ENCODE data around the gene PWP1.

Gene PWP1

DNA sequence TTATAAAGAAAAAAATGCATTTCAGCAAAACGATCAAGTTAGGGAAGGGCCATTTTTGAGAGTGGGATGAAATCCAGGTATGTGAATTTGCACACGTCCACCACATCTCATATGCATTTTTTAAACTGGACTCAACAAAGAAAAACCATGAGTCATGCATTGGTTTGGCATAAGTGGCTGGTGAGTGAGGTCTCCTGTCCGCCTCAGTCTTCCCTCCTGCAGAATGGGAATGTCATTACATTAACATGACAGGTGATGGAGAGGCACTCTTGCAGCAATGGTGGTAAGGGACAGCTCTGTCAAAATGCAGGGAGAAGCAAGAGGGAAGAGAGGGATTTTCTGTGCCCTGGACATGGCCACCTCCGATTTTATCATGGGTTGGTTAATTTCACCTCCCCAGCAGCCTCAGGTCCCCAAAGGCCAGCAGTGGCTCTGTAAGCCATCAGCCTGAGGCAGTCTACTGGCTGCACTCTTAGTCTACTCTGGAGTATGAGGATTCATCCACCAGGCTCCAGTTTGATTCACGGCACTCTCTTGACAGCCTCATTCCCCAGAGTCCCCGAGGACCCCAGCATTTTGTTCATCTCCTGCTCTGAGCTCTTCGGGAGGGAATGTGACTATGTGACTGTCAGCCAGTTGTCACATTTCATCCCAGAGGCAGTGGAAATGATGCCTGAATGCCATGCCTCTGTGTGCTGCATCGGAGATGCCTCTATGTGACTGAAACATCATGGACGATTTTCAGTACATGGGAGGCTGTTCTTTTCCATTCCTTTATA lies 17.1 kb upstream of the PWP1 start:
- no peak overlapping the region for H3K4me3 ChIP-seq (ENCODE audit: low read depth, low read length)
- TF ChIP-seq, protein P1, sequence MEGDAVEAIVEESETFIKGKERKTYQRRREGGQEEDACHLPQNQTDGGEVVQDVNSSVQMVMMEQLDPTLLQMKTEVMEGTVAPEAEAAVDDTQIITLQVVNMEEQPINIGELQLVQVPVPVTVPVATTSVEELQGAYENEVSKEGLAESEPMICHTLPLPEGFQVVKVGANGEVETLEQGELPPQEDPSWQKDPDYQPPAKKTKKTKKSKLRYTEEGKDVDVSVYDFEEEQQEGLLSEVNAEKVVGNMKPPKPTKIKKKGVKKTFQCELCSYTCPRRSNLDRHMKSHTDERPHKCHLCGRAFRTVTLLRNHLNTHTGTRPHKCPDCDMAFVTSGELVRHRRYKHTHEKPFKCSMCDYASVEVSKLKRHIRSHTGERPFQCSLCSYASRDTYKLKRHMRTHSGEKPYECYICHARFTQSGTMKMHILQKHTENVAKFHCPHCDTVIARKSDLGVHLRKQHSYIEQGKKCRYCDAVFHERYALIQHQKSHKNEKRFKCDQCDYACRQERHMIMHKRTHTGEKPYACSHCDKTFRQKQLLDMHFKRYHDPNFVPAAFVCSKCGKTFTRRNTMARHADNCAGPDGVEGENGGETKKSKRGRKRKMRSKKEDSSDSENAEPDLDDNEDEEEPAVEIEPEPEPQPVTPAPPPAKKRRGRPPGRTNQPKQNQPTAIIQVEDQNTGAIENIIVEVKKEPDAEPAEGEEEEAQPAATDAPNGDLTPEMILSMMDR (IDR thresholded peaks at IDR 0.05; ENCODE audit: low read depth, low read length) = no peak

DNA sequence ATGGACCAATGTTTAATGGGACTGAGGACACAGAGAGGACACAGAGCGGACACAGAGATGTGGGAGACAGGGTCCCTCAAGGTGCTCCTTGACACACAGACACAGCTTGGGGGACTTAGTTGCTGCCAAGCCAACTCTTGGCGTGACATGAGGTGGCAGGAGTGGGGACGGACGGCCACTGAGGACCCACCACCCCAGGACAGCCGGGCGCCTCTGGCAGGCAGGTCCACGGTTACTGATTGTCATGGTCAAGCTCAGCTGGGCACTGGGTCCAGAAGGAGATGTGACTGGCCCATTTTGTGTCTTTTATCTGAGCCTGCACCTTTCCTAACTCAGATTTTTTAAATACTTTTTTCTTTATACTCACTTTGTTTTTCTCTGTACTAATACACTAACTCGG lies 15.7 kb upstream of the PWP1 start:
- TF ChIP-seq, protein P1 (IDR thresholded peaks at IDR 0.05; ENCODE audit: low read depth, low read length) = no peak
- H3K4me3 ChIP-seq (ENCODE audit: low read depth, low read length) = no peak overlapping the region

DNA sequence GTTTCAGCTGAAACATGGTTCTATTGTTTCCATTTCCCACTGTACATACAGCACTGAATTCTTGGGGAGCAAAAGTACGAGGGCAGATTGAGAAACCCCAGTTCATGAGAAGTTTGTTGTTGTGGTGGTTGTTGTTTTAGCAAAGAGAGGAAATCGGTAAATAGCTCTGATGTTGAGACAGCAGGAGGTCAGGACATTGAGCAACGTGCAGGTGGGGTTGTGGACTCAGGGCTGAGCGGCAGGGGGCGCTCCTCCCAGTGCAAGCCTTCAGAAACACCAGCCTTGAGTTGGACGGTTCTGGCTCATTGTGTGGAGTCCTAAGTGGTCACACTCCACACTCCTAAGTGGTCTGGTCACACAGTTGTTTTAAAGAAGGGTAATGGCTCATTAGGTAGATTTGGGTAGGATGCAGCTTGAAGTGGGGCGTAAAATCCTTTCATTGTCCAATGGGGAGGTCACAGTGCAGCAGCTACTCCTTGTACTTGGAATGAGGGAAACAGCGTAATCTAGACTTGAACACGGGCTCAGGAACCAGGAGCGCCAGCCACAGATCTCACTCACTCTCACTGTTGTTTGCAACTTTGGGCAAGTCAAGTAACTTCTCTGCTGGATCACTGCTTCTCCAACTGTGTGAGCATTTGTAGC lies 14.5 kb upstream of the PWP1 start:
- TF ChIP-seq, protein P1 (IDR thresholded peaks at IDR 0.05; ENCODE audit: low read depth, low read length) = peak; percentile 84
- no peak overlapping the region for H3K4me3 ChIP-seq (ENCODE audit: low read depth, low read length)

DNA sequence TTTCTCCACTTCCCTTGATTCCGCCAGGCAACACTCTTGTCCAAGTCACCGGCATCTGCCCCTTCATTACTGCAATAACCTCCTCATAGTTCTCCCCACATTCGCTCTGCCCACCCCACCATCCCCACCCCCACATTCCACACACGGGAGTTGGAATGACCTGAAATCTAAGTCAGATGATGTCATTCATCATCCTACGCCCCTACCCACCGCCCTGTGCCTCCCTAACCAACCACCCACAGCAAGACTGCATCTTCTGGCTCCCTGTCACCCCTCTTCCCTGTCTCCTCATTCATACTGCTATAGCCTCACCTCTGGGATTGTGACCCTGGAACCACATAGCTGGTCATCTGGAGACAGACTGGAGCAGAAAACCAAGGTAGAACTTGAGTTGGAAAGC lies 7.9 kb upstream of the PWP1 start:
- H3K4me3 ChIP-seq (ENCODE audit: low read depth, low read length) = no peak overlapping the region
- TF ChIP-seq, protein P1 (IDR thresholded peaks at IDR 0.05; ENCODE audit: low read depth, low read length) = no peak

DNA sequence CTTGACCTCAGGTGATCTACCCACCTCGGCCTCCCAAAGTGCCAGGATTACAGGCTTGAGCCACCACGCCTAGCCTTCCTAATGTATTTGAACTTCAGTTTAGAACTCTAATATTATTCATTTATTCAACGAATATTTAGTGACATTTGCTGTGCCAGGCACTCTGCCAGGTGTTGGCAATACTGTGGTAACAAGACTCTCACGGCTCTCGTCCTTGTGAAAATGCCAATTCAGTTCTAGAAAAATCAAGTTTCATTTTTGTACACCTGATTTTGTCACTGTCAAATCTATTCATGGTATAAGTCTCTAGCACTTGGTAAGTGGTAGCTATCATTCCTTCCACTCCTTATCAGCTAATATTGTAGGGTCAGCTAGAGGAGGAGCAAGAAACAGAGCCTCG lies 6.3 kb upstream of the PWP1 start:
- H3K4me3 ChIP-seq (ENCODE audit: low read depth, low read length) = no peak overlapping the region
- TF ChIP-seq, protein P1 (IDR thresholded peaks at IDR 0.05; ENCODE audit: low read depth, low read length) = no peak

DNA sequence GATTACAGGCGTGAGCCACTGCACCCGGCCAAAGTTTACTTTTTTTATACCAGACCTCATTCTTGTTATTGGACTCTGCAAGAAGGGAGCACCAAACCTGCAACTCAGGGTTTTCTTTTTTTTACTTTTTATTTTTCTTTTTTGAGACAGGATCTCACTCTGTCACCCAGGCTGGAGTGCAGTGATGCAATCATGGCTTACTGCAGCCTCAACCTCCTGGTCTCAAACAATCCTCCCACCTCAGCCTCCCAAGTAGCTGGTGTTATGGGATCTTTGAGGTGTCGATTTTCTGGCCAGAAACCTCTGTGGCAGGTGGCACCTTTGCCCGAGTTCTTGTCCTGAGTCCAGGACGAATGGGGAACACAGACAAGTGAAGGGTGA lies 4.2 kb upstream of the PWP1 start:
- H3K4me3 ChIP-seq (ENCODE audit: low read depth, low read length) = no peak overlapping the region
- TF ChIP-seq, protein P1 (IDR thresholded peaks at IDR 0.05; ENCODE audit: low read depth, low read length) = no peak

Data from WI38 (cell line).